Measurements from ENCODE around the gene PDE1C.

The PDE1C gene

GRCh38 chr7:31720366-31720765, 349.8 kb downstream of the PDE1C start:
- in situ Hi-C loops (cut with HindIII; ENCODE audit: low sequenced_read_pairs) = no loop called here
- no peak for DNase-seq (ENCODE audit: low read depth, low spot score)
- H3K4me3 ChIP-seq (ENCODE audit: low read depth, low read length) = no peak overlapping the region
- TF ChIP-seq, protein P1, sequence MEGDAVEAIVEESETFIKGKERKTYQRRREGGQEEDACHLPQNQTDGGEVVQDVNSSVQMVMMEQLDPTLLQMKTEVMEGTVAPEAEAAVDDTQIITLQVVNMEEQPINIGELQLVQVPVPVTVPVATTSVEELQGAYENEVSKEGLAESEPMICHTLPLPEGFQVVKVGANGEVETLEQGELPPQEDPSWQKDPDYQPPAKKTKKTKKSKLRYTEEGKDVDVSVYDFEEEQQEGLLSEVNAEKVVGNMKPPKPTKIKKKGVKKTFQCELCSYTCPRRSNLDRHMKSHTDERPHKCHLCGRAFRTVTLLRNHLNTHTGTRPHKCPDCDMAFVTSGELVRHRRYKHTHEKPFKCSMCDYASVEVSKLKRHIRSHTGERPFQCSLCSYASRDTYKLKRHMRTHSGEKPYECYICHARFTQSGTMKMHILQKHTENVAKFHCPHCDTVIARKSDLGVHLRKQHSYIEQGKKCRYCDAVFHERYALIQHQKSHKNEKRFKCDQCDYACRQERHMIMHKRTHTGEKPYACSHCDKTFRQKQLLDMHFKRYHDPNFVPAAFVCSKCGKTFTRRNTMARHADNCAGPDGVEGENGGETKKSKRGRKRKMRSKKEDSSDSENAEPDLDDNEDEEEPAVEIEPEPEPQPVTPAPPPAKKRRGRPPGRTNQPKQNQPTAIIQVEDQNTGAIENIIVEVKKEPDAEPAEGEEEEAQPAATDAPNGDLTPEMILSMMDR (IDR thresholded peaks at IDR 0.05; ENCODE audit: low read depth, low read length) = no peak

DNA sequence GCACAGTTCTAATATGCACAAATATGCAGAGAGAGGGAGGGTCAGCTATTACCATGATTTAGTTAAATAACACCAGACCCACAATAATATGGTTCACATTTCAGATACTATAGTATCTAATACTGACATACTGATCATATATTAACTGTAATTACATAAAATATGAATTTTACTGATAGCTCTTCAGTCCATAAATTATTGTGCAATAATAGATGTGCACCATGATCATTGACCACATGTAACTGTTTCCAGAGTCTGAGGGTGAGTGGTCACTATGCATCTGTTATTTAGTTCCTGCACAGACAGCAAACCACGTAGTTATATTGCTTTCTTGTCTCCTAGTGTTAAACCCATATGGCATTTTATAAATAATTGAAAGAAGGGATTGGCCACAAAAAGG, 353.9 kb downstream of the PDE1C start:
- H3K4me3 ChIP-seq (ENCODE audit: low read depth, low read length) = no peak overlapping the region
- in situ Hi-C loops (cut with HindIII; ENCODE audit: low sequenced_read_pairs) = no loop called here
- TF ChIP-seq, protein P1 (IDR thresholded peaks at IDR 0.05; ENCODE audit: low read depth, low read length) = no peak
- no peak for DNase-seq (ENCODE audit: low read depth, low spot score)

GRCh38 chr7:31710171-31710570, 360.0 kb downstream of the PDE1C start:
- TF ChIP-seq, protein P1 (IDR thresholded peaks at IDR 0.05; ENCODE audit: low read depth, low read length) = no peak
- in situ Hi-C loops (cut with HindIII; ENCODE audit: low sequenced_read_pairs) = no loop called here
- no peak for DNase-seq (ENCODE audit: low read depth, low spot score)
- H3K4me3 ChIP-seq (ENCODE audit: low read depth, low read length) = no peak overlapping the region

DNA sequence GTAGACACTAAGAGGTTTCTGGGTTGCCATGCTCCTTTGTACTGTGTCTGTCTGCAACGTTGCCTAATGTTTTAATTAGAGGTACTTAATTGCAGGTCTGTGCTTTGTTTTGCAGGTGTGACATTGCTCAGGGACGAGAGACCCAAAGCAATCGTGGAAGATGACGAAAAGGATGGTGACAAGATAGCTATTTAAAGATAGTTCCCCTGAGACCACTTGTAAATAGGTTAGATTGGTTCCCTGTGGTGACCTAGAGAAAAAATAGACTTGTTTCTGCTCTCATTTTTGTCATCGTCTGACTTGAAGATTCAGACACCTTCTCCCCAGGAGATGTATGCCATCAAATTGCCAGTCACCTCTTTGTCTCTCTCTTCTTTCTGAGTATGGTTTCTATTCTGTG, 363.1 kb downstream of the PDE1C start:
- in situ Hi-C loops (cut with HindIII; ENCODE audit: low sequenced_read_pairs) = no loop called here
- no peak overlapping the region for H3K4me3 ChIP-seq (ENCODE audit: low read depth, low read length)
- no peak for DNase-seq (ENCODE audit: low read depth, low spot score)

GRCh38 chr7:31705377-31705776, 364.8 kb downstream of the PDE1C start:
- H3K4me3 ChIP-seq (ENCODE audit: low read depth, low read length) = no peak overlapping the region
- in situ Hi-C loops (cut with HindIII; ENCODE audit: low sequenced_read_pairs) = no loop called here
- DNase-seq (ENCODE audit: low read depth, low spot score) = no peak
- TF ChIP-seq, protein P1 (IDR thresholded peaks at IDR 0.05; ENCODE audit: low read depth, low read length) = no peak

More for the DNA sequence above, 363.1 kb downstream of the PDE1C start:
- TF ChIP-seq, protein P1 (IDR thresholded peaks at IDR 0.05; ENCODE audit: low read depth, low read length) = no peak

DNA sequence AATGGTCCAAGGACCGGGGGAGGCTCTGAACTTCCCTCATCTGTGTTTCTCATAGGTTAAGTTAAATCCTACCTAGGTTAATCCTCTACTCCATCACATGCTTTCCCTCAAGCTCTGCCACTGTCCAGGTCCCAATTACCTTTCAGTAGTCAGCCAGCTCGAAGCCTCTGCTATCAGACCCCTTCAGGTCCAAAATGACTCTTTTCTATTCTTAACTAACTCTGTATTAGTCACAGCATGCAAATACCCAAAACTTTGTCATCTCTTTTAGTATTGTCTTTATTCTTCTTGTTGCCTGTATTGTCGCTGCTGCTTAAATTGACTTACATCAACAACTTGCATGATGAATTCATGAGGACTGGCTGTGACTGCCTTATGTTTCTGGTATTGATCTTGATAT, 367.9 kb downstream of the PDE1C start:
- TF ChIP-seq, protein P1 (IDR thresholded peaks at IDR 0.05; ENCODE audit: low read depth, low read length) = no peak
- no peak for DNase-seq (ENCODE audit: low read depth, low spot score)
- in situ Hi-C loops (cut with HindIII; ENCODE audit: low sequenced_read_pairs) = no loop called here

More for the DNA sequence above, 367.9 kb downstream of the PDE1C start:
- H3K4me3 ChIP-seq (ENCODE audit: low read depth, low read length) = no peak overlapping the region

Data from astrocyte of the spinal cord (primary cell).